Inflammatory macrophage (primary cell): ENCODE measurements around the gene TPRG1.

Experiments used
- DNase-seq, 2 donors: peaks; one replicate each; pipeline ENCODE4 v3.0.0-alpha.2; 2020 to 2022

TPRG1 gene

DNA sequence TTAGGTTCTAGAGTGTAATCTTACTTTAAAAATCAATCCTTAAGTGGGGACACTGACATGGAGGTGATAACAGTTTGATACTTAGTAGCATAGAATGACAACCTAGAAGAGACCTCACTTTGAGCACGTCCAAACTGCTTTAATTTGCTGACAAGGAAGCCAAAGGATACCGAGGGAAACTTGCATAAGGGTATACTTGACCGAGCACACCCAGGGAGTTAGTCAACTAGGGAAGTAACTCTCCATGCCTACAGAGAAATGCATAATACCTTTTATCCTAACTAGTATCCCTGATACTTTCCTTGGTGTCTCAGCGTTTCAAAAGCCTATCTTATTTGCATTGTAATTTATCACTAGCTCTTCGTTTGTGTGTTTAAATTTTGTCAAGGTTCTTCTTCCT is 5.5 kb upstream of the TPRG1 start:
- no peak for DNase-seq

DNA sequence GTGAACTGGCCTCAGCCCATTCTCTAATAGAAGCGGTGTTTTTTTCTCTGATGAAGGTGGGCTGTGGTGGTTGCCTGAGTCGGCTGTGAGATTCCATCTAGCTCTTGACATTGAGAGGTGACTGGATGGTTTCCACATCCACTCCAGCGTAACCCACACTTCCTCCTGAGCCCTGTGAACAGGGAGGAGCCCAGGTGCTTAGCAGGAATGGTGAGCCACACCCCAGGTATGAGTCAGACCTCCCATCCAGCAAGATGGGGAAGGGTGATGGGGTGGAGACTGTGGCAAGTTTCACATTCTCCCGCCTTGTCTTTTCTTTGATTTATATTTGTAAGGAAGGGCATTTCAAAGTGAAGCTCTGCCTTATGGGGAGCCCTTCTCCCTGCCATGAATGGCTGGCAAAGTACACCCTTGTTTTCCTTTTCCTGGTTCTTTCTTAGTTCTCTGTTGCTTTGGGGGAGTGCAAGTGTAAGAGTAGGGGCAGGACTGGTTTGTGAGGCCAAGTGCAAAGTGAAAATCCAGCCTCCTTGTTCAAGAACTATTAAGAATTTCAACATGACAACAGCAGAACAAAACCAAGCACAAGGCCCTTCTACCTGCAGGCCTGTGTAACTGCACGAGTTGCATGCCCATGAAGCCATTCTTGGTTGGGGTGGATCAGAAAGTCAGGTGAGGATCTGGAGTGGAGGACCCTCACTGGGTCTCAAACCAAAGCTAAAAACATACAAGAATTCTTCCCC is 4.6 kb upstream of the TPRG1 start:
- DNase-seq, result no peak

- DNase-seq, result no peak
Observed at GRCh38 chr3:189168711-189169110, 3.1 kb upstream of the TPRG1 start.

- no peak for DNase-seq
Observed at GRCh38 chr3:189169728-189170127, 2.0 kb upstream of the TPRG1 start.

GRCh38 chr3:189170559-189170958 is 1.2 kb upstream of the TPRG1 start:
- no peak for DNase-seq

DNA sequence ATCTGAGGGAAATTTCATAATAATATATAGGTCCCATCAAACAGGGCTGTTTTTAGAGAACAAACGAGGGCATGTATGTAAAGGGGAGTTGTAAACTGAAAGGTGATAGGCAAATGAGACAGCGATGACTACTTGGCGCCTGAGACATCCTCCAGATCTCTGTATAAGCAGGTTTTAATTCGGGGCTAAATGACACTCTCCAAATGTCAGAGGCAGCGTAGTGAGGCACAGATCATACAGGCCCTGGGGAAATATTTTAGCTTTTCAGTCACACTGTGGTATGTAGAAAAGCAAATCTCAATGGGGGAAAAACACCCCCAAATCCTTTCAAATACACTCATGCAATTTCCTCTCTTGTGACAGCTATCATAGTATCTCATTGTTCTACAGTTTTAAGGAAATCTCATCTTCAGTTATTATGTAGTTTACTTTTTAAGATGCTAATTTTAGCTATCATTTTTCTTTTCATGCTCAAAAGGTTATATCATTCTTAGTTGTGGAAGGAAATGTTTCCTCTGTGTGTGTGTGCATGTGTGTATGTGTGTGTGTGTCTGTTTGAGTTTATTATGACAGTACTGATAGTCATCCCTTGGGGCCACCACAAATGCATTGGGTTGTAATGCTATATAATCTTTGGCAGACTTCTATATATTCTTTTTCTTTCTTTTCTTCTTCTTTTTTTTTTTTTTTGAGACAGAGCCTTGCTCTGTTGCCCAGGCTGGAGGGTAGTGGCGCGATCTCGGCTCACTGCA is 1.1 kb downstream of the TPRG1 start:
- no peak for DNase-seq

GRCh38 chr3:189184566-189184965 is 12.8 kb downstream of the TPRG1 start:
- no peak for DNase-seq

- DNase-seq, result no peak
Observed at GRCh38 chr3:189186101-189186500, 14.3 kb downstream of the TPRG1 start.

- DNase-seq, result no peak
Observed at GRCh38 chr3:189188466-189188865, 16.7 kb downstream of the TPRG1 start.

DNA sequence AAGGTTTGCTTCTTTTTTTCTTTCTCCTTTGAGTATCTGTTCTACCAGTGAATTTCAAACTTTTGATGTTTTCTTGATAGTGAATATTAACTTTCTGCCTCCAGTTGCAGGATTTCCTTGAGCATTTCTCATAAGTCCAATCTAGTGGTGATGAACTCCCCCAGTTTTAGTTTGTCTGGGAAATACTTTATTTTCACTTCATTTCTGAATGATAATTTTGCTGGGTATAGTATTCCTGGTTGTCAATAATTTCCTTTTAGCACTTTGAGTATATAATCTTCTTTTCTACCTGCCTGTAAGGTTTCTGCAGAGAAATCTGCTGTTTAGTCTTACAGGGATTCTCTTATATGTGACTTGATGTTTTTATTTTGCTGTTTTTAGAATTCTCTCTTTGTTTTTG is 21.0 kb downstream of the TPRG1 start:
- no peak for DNase-seq

GRCh38 chr3:189195302-189195701 is 23.5 kb downstream of the TPRG1 start:
- no peak for DNase-seq

GRCh38 chr3:189202106-189202505 is 30.3 kb downstream of the TPRG1 start:
- DNase-seq, result no peak

DNA sequence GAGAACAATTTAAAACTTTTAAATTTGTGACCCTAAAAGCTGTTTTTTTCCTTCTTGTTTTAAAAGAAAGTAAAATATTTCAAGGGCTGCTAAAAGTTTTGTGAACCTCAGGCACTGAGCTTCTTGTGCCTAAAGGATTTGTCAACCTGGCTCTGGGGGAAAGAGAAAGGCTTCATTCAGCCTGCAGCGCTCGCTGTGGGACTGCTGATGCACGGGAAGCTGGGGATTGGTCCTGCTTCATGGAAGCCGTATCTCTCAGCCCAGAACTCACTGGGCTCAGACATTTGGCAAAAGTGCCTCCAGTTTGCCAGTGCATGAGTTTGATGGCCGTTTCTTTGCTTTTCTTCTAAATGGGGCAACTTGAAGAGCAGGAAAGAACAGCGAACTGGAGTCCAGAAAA is 30.8 kb downstream of the TPRG1 start:
- DNase-seq, result no peak

- DNase-seq, result no peak
Observed at GRCh38 chr3:189204167-189204866, 32.5 kb downstream of the TPRG1 start.

DNA sequence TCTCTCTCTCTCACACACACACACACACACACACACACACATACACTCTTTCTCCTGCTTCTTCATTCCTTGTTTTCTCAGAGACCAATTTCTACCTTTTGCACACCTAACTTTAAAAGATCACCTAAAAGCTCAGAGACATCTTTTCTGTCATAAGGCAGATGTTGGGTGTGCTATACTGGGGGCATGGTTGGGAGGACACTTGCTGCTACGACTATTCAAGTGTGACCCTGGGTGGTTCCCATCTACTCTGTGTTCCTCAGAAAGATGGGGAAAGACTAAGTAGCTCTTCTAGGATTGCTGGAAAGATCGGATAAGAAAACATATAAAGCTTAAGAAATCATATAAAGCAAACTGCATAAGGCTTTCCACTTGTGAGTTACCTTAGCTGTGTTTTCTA is 33.2 kb downstream of the TPRG1 start:
- DNase-seq, result no peak

GRCh38 chr3:189210251-189210770 is 38.5 kb downstream of the TPRG1 start:
- DNase-seq, result no peak

DNA sequence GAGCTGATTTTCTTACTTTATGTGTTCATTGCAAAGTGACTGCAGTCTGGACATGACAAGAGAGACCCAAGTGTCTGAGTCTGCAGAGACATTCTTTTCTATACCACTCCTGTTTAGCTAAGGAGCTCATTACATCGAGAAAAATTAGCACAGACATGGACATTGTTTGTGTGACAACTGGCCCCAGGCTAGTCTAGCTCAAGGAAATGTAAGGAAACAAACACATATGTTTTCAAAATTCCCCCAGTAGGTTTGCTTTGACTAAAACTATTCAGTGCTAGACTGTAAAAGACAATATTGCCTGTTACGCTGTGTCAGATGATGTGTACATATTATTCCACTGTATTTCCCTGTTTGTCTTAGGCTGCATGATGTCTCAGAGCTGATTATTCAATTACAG is 40.9 kb downstream of the TPRG1 start:
- no peak for DNase-seq

- DNase-seq, result no peak
Observed at GRCh38 chr3:189214651-189215050, 42.9 kb downstream of the TPRG1 start.

- DNase-seq, result no peak
Observed at GRCh38 chr3:189222927-189223636, 51.3 kb downstream of the TPRG1 start.

GRCh38 chr3:189225431-189225830 is 53.7 kb downstream of the TPRG1 start:
- no peak for DNase-seq

- no peak for DNase-seq
Observed at GRCh38 chr3:189227249-189227648, 55.5 kb downstream of the TPRG1 start.

DNA sequence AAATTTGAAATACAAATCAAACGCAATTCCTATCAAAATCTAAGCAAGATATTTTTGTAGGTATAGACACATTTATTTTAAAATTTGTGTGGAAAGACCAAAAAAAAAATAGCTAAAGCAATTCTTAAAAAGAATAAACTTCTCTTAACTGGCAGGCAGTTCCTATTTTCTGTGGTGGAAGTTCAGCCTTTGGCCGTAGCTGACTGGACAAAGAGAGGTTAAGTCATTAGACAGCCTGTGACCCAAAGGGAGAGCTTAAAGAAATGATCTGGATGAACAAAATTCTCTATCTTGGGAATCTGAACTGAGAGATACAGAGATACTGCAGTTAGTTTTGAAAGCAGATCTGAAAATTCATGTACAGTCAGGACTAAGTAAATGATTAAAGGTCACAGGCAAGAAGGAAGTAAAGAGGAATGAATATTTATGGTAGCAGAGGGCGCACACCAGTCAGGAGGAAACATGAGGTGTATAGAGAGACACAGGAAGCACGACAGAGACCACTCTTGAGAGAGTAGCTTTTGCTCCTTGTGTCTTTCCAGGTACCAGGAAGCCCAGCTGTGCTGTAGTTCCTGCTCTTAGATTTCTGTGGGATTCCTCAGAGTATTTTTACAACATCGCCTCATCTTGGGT is 57.5 kb downstream of the TPRG1 start:
- peak; percentile 48 to 57 for DNase-seq
